Mesothelial cell of epicardium (in vitro differentiated cells): ENCODE results near the gene KCNC2. TPM values are rescaled to one million over a fixed set of nuclear protein-coding genes. Genes with fewer than 3 reads are reported as not detected.
A peak's percentile ranks its signal among the peaks of the same experiment; 100 is the strongest.

Experiments
- DNase-seq, 2 experiments: peaks; one replicate each; pipeline ENCODE4 v3.0.0; 2021; ENCODE audit warnings: low spot score in 2 of 2; ENCODE audit not compliant: unreplicated experiment in 2 of 2
- H3K27ac Mint-ChIP-seq: 2 replicates; pipeline ENCODE4 v1.8.0; 2021; ENCODE audit warnings: mixed read lengths
- H3K27me3 Mint-ChIP-seq: 2 replicates; pipeline ENCODE4 v1.8.0; 2021; ENCODE audit warnings: low read depth, mixed read lengths
- H3K36me3 Mint-ChIP-seq: 2 replicates; pipeline ENCODE4 v1.8.0; 2021; ENCODE audit warnings: mixed read lengths
- H3K4me1 Mint-ChIP-seq: 2 replicates; pipeline ENCODE4 v1.8.0; 2021; ENCODE audit warnings: mixed read lengths
- H3K4me3 Mint-ChIP-seq: 2 replicates; pipeline ENCODE4 v1.8.0; 2021; ENCODE audit warnings: mild to moderate bottlenecking, moderate library complexity, mixed read lengths
- H3K9me3 Mint-ChIP-seq: 2 replicates; pipeline ENCODE4 v1.8.0; 2021; ENCODE audit warnings: mixed read lengths
- total RNA-seq: library from RNA; stranded (reverse); gene quantifications from 3 replicates; pipeline ENCODE4 v1.2.1, GENCODE V29; 2021
- TF ChIP-seq, protein P1 (sequence below): fragments of 200-600 bp; sonication (generic); IDR thresholded peaks from one replicate; pipeline ENCODE4 v1.5.0; 2021; ENCODE audit warnings: antibody characterized with exemption; ENCODE audit not compliant: unreplicated experiment

Gene KCNC2
- total RNA-seq, 1 donor from 2014 or later = 1.6 TPM

DNA sequence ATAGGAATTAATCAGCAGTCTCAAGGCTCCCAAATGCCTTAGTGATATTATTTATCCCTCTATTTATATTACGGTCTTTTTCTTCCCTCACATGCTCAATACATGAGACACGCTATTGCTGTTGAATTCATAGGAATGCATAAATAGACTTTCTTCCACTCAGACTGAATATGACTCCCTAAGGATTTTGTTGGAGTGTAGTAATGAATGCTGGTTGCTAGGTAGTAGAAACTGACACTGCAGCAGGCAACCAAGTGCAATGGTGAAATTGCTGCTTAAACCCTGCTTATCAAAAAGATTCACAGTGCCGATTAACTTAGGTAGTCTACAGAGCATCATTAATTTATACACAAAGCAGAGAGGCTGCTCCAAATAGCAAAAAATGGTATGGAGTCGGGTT, 168.2 kb downstream of the KCNC2 start:
- Mint-ChIP-seq H3K27me3 (no peaks in the 10 kb centered on the region), H3K4me1 (peaks cover 9% of the 10 kb centered on the region)

DNA sequence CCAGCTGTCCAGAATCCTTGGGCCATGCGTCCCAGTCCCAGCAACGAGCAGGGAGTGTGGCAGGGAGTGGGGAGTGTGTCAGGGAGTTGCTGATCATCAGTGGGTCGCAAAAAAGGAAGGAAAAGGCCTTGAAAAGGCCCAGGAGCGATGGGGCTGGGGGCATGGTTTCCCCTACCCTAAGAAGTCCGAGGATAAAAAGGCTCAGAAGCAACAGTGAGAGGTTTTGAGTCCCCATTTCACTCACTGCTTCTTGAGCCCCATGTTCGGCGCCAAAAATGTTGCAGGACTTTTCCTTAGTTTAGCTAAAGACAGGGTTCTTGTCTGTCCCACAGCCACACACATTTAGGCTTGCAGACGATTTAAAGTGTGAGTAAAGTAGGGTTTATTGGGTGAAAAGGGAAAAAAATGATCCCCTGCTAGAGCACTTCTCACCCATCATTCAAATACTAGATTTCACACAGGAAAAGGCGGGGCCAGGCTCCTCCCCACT, 189.5 kb downstream of the KCNC2 start:
- Mint-ChIP-seq H3K36me3 (peaks cover 10% of the 10 kb centered on the region), H3K4me1 (no peaks in the 10 kb centered on the region), H3K27me3 (no peaks in the 10 kb centered on the region), H3K4me3 (no peak overlapping the region), H3K27ac (no peak overlapping the region), H3K9me3 (peaks cover 78% of the 10 kb centered on the region)
- DNase-seq = no peak
- TF ChIP-seq, protein P1, sequence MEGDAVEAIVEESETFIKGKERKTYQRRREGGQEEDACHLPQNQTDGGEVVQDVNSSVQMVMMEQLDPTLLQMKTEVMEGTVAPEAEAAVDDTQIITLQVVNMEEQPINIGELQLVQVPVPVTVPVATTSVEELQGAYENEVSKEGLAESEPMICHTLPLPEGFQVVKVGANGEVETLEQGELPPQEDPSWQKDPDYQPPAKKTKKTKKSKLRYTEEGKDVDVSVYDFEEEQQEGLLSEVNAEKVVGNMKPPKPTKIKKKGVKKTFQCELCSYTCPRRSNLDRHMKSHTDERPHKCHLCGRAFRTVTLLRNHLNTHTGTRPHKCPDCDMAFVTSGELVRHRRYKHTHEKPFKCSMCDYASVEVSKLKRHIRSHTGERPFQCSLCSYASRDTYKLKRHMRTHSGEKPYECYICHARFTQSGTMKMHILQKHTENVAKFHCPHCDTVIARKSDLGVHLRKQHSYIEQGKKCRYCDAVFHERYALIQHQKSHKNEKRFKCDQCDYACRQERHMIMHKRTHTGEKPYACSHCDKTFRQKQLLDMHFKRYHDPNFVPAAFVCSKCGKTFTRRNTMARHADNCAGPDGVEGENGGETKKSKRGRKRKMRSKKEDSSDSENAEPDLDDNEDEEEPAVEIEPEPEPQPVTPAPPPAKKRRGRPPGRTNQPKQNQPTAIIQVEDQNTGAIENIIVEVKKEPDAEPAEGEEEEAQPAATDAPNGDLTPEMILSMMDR = no peak

More for the DNA sequence above, 168.2 kb downstream of the KCNC2 start:
- Mint-ChIP-seq H3K4me3 (no peak overlapping the region), H3K36me3 (no peaks in the 10 kb centered on the region), H3K9me3 (no peaks in the 10 kb centered on the region), H3K27ac (no peak overlapping the region)
- TF ChIP-seq, protein P1 = no peak
- DNase-seq = no peak

DNA sequence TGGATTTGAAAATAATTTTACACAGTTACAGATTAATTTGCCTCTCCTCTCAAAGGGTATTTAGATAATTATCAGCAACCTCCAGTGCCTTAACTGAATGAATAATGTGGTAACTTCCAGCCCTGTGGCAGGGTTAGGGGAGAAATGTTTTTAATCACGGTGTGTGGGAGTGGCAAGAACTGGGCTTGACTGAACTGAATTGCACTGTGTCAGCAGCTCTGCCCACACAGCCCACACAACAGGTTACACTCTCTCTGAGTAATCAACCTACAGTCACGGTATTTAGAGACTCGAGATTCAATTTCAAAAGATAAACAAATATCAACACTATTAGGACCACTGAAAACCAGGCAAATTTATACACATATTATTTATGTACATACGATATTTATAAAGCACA, 198.5 kb downstream of the KCNC2 start:
- peaks cover 22% of the 10 kb centered on the region for H3K9me3 Mint-ChIP-seq
- peak overlapping the region; percentile 18 for H3K27ac Mint-ChIP-seq
- DNase-seq = no peak
- H3K4me1 Mint-ChIP-seq = peaks cover 14% of the 10 kb centered on the region
- H3K4me3 Mint-ChIP-seq = no peak overlapping the region
- TF ChIP-seq, protein P1 = no peak
- no peaks in the 10 kb centered on the region for H3K36me3 Mint-ChIP-seq
- H3K27me3 Mint-ChIP-seq = no peaks in the 10 kb centered on the region

DNA sequence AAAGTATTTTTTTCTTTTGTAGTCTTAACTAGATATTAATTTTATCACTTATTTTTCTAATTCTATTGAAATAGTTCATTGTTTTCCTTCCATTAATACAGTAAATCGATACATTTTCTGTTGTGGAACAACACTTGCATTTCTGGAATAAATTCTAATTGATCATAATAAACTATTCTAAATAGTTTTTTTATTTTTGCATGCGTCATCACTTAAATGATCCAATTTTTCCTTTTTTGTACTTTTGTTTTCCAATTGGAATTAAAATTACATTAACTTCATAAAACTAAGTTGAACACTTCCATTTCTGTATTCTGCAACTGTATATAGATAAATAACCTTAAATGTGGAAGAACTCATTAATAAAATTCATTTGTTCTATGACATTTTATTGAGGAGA, 202.5 kb downstream of the KCNC2 start:
- H3K9me3 Mint-ChIP-seq = peaks cover 14% of the 10 kb centered on the region
- no peak overlapping the region for H3K27ac Mint-ChIP-seq
- TF ChIP-seq, protein P1 = no peak
- no peak overlapping the region for H3K4me3 Mint-ChIP-seq
- peaks cover 2% of the 10 kb centered on the region for H3K36me3 Mint-ChIP-seq
- peaks cover 14% of the 10 kb centered on the region for H3K4me1 Mint-ChIP-seq
- no peaks in the 10 kb centered on the region for H3K27me3 Mint-ChIP-seq
- DNase-seq = no peak

DNA sequence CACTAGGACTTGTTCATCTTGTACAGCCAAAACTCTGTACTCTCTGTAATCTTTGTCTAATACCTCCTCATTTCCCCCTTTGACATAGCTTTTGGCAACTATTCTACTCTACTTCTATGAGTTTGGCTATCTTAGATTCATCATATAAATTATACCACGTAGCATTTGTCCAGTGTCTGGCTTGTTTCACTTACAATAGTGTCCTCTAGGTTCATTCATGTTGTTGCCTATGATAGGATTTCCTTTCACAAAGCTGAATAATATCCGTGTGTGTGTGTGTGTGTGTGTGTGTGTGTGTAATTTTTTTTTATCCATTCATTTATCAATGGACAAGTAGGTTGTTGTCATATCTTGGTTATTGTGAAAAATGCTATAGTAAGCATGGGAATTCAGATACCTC, 209.5 kb downstream of the KCNC2 start:
- H3K27me3 Mint-ChIP-seq = no peaks in the 10 kb centered on the region
- no peak for DNase-seq
- no peak overlapping the region for H3K27ac Mint-ChIP-seq
- H3K4me1 Mint-ChIP-seq = peaks cover 6% of the 10 kb centered on the region
- H3K9me3 Mint-ChIP-seq = peaks cover 12% of the 10 kb centered on the region
- TF ChIP-seq, protein P1 = no peak
- H3K4me3 Mint-ChIP-seq = no peak overlapping the region
- H3K36me3 Mint-ChIP-seq = peaks cover 2% of the 10 kb centered on the region

DNA sequence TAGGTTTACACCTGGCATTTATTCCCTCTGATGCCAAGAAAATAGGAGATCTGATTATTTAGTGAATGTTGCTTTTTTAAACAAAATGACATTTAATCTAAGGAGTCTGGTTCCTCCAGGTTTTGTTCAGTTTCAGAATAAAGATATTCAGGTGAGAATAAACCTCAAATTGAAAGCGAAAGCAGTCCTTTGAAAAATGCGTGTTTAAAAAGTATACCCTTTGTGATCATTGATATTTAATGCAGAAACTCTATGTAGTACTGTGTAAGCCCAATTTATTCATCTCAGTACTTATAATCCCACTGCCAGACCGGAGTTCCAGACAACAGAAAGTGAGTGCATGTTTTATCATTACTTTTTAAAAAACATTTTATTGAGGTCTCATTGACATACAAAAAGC, 210.2 kb downstream of the KCNC2 start:
- H3K36me3 Mint-ChIP-seq = peaks cover 2% of the 10 kb centered on the region
- peaks cover 9% of the 10 kb centered on the region for H3K9me3 Mint-ChIP-seq
- H3K27ac Mint-ChIP-seq = no peak overlapping the region
- H3K4me3 Mint-ChIP-seq = no peak overlapping the region
- DNase-seq = no peak
- TF ChIP-seq, protein P1 = no peak
- H3K27me3 Mint-ChIP-seq = no peaks in the 10 kb centered on the region
- H3K4me1 Mint-ChIP-seq = peaks cover 6% of the 10 kb centered on the region
